ENCODE data around the gene SAP25. TPM values are rescaled to one million over a fixed set of nuclear protein-coding genes. Genes with fewer than 3 reads are reported as not detected.

The SAP25 gene
- total RNA-seq, 1 donor from 2014 or later, result 10.6 TPM

DNA sequence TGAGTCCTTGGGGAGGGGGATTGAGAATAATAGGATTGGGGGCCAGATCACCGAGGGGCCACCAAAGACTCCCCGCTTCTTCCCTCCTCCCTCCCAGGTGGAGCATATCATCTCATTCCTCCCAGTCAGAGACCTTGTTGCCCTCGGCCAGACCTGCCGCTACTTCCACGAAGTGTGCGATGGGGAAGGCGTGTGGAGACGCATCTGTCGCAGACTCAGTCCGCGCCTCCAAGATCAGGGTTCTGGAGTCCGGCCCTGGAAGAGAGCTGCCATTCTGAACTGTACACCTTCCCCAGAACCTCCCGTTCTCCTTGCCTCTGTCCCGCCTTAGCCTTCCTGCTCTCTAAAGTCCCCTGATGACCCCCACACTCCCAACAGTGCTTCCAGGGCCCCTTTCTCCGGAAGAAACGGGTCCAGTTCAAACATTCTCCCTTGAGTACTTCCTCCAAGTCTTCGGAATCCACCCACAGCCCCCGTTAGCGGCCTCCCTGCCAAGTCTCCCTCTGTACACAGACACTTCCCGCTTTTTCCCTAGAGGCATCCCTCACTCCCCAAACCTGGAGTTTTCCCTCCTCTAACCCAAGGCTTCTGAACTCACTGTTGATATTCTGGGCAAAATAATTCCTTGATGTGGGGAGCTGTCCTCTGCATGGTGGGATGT, 16.5 kb upstream of the SAP25 start:
- ATAC-seq, result no peak
- intact Hi-C loops (cut with DNase I), result no loop called here
- no peak overlapping the region for H3K27ac ChIP-seq
- TF ChIP-seq, protein P1, sequence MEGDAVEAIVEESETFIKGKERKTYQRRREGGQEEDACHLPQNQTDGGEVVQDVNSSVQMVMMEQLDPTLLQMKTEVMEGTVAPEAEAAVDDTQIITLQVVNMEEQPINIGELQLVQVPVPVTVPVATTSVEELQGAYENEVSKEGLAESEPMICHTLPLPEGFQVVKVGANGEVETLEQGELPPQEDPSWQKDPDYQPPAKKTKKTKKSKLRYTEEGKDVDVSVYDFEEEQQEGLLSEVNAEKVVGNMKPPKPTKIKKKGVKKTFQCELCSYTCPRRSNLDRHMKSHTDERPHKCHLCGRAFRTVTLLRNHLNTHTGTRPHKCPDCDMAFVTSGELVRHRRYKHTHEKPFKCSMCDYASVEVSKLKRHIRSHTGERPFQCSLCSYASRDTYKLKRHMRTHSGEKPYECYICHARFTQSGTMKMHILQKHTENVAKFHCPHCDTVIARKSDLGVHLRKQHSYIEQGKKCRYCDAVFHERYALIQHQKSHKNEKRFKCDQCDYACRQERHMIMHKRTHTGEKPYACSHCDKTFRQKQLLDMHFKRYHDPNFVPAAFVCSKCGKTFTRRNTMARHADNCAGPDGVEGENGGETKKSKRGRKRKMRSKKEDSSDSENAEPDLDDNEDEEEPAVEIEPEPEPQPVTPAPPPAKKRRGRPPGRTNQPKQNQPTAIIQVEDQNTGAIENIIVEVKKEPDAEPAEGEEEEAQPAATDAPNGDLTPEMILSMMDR (IDR thresholded peaks at IDR 0.05), result no peak
- H3K9me3 ChIP-seq, result no peaks in the 10 kb centered on the region
- peaks cover 5% of the 10 kb centered on the region for H3K4me1 ChIP-seq
- H3K36me3 ChIP-seq, result no peaks in the 10 kb centered on the region
- H3K27me3 ChIP-seq (ENCODE audit: low read depth), result no peaks in the 10 kb centered on the region
- DNase-seq, result peak; percentile 36
- H3K4me3 ChIP-seq, result no peak overlapping the region

DNA sequence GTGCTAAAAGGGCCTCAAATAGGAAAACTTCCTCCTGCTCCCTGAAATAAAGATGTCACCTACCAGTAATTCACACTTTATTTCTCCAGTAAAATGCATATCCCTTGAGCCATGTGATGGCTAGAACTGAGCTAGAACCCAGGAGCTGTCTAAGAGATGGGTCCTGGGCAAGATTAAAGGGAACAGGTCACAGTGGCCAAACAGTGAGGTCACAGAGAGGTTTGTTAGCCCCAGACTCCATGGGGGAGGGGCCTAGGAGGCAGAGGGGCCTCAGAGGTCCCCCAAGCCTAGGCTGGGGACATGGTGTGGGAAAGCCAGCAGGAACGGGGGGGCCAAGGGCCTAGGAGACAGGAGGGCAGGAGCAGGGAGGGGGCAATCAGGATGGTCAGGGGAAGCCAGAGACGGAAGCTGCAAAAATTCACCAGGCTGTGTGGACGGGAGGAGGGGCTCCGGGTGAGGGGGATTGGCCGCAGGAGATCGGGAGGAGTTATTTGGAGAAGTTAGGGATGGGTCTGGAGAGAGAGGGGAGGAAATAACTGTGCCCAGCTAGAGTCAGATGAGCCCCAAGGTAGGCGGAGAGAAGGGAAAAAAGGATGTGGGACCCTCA, 15.7 kb upstream of the SAP25 start:
- TF ChIP-seq, protein P1 (IDR thresholded peaks at IDR 0.05), result no peak
- DNase-seq (peak; percentile 36), ATAC-seq (no peak)
- no peaks in the 10 kb centered on the region for H3K36me3 ChIP-seq
- intact Hi-C loops (cut with DNase I), result no loop called here
- peaks cover 13% of the 10 kb centered on the region for H3K4me1 ChIP-seq
- no peak overlapping the region for H3K4me3 ChIP-seq
- H3K9me3 ChIP-seq, result no peaks in the 10 kb centered on the region
- no peaks in the 10 kb centered on the region for H3K27me3 ChIP-seq (ENCODE audit: low read depth)
- H3K27ac ChIP-seq, result no peak overlapping the region

DNA sequence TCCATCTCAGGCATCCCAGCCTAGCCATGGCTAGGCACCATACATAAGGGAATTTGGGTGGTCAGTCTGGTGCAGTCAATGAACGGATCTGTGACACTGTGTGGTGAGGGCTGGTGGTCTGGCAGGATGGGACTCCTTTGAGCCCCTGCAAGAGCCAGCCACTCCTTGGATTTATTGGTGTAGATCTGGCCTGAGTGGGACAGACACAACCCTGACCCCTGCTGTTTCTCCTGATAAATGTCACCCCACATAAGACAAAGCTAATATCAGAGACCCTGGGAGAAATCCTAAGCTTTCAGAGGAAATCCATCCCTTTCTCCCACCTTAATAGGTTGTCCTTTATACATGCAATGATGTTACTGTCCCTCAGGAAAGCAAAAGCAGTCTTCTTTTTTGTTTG, 14.7 kb upstream of the SAP25 start:
- intact Hi-C loops (cut with DNase I), result no loop called here
- no peak for ATAC-seq

DNA sequence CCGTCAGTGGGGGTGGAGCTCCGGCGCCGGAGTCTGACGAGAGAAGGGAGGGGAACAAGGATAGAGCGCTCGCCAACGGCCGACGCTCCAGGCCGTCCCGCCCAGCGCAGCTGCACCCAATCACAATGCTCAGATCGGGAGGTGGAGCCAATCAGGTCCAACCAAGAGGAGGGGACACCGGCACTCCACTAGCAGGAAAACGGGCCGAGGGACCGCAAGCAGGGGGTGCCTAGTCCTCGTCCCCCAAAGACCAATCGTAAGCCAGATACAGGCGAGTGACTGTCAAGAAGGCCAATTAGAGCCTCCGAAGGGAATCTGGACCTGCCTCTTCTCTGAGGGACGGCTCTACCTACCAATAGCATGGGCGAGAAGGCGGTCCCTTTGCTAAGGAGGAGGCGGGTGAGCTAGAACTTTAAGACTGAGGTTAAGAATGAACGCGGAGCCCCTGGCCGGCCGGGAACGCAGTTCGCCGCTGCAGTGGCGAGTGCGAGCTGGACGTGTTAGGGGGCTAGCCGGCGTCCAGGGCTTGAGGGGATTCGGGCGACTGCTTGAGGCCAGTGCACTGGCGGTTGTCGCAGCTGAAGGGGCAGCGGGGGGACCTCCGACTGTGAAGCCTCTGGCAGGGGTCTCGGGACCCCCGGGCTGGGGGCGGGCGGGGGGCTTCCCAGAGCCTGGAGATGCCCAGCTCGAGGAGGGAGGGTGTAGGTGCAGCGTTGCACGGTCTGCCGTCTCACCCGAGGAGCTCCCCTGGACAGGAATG, 12.7 kb upstream of the SAP25 start, which contains the start of gene FBXO24:
FBXO24 (plus strand) TSS at position 63 of the 760 bp plus-strand sequence; CDS start at position 361, 298 bp downstream.
- intact Hi-C loops (cut with DNase I), result no loop called here

More for the DNA sequence above, 14.7 kb upstream of the SAP25 start:
- H3K36me3 ChIP-seq, result no peaks in the 10 kb centered on the region
- H3K4me1 ChIP-seq, result peaks cover 23% of the 10 kb centered on the region
- DNase-seq, result no peak
- H3K27ac ChIP-seq, result no peak overlapping the region
- H3K9me3 ChIP-seq, result no peaks in the 10 kb centered on the region
- no peaks in the 10 kb centered on the region for H3K27me3 ChIP-seq (ENCODE audit: low read depth)
- H3K4me3 ChIP-seq, result no peak overlapping the region
- TF ChIP-seq, protein P1 (IDR thresholded peaks at IDR 0.05), result peak; percentile 32

More for the DNA sequence above, 12.7 kb upstream of the SAP25 start, which contains the start of gene FBXO24:
- peak within 1 kb of the TSS; percentile 98 for H3K27ac ChIP-seq
- peak within 1 kb of the TSS; percentile 99 for H3K4me3 ChIP-seq
- peaks cover 18% of the 10 kb centered on the region for H3K36me3 ChIP-seq
- TF ChIP-seq, protein P1 (IDR thresholded peaks at IDR 0.05), result no peak
- peak; percentile 100 for DNase-seq
- H3K27me3 ChIP-seq (ENCODE audit: low read depth), result no peaks in the 10 kb centered on the region
- ATAC-seq, result peak; percentile 93 to 95
- no peaks in the 10 kb centered on the region for H3K9me3 ChIP-seq
- H3K4me1 ChIP-seq, result peaks cover 43% of the 10 kb centered on the region
